C4-2B (cell line): ENCODE results near the gene RPS29.

Experiments used
- ZFX ChIP-seq: fragments of 450-650 bp; IDR thresholded peaks from 2 replicates; pipeline ENCODE4 v1.6.1; 2017
- TF ChIP-seq, protein P1 (sequence below): fragments of 450-650 bp; conservative IDR thresholded peaks from 2 replicates; pipeline ENCODE4 v1.5.1; 2017; ENCODE audit warnings: mild to moderate bottlenecking

DNA sequence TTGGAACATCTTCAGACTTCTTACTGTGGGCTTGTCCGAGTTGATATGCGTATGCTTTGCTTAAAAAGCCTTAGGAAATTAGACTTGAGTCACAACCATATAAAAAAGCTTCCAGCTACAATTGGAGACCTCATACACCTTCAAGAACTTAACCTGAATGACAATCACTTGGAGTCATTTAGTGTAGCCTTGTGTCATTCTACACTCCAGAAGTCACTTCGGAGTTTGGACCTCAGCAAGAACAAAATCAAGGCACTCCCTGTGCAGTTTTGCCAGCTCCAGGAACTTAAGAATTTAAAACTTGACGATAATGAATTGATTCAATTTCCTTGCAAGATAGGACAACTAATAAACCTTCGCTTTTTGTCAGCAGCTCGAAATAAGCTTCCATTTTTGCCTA, 21.4 kb upstream of the RPS29 start:
- TF ChIP-seq ZFX = no peak
- TF ChIP-seq, protein P1, sequence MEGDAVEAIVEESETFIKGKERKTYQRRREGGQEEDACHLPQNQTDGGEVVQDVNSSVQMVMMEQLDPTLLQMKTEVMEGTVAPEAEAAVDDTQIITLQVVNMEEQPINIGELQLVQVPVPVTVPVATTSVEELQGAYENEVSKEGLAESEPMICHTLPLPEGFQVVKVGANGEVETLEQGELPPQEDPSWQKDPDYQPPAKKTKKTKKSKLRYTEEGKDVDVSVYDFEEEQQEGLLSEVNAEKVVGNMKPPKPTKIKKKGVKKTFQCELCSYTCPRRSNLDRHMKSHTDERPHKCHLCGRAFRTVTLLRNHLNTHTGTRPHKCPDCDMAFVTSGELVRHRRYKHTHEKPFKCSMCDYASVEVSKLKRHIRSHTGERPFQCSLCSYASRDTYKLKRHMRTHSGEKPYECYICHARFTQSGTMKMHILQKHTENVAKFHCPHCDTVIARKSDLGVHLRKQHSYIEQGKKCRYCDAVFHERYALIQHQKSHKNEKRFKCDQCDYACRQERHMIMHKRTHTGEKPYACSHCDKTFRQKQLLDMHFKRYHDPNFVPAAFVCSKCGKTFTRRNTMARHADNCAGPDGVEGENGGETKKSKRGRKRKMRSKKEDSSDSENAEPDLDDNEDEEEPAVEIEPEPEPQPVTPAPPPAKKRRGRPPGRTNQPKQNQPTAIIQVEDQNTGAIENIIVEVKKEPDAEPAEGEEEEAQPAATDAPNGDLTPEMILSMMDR = no peak
